GM12878 (cell line): ENCODE results near the gene EMID1. TPM values are rescaled to one million over a fixed set of nuclear protein-coding genes. Genes with fewer than 3 reads are reported as not detected.
A peak's percentile ranks its signal among the peaks of the same experiment; 100 is the strongest.

Experiments
- ATAC-seq: fragments of 200-7000 bp; cut with Tn5 transposase; 3 replicates; pipeline ENCODE4 v1.9.1; 2020; ENCODE audit warnings: mild to moderate bottlenecking, moderate library complexity
- BruUV-seq: library from RNA; stranded (reverse); fragments of 400-500 nt; replicated peaks from 2 replicates; lab custom pipeline; 2021; lab: Mats Ljungman, UMichigan
- CTCF ChIA-PET: fragments of 300-600 bp; sonication (Branson Sonifier 250); formaldehyde crosslinking; extraction: SDS; loops from one replicate; lab custom pipeline; 2021; ENCODE audit warnings: inconsistent platforms; lab: Yijun Ruan, JAX
- POLR2A ChIA-PET: fragments of 350-600 bp; formaldehyde crosslinking; extraction: SDS; loops from one replicate; lab custom pipeline; 2021; ENCODE audit warnings: inconsistent platforms; lab: Charles Lee
- RAD21 ChIA-PET: fragments of 300-600 bp; sonication (Branson Sonifier 250); formaldehyde crosslinking; loops from one replicate; lab custom pipeline; 2023; ENCODE audit warnings: antibody characterized with exemption; ENCODE audit not compliant: unreplicated experiment; lab: Charles Lee
- SMC1A ChIA-PET: fragments of 300-600 bp; sonication (Branson Sonifier 250); formaldehyde crosslinking; loops from one replicate; lab custom pipeline; 2023; ENCODE audit not compliant: unreplicated experiment, uncharacterized antibody; lab: Charles Lee
- DNase-seq: peaks from one replicate; pipeline ENCODE4 v3.0.0-alpha.2; 2011; ENCODE audit warnings: low read depth, low spot score
- FAIRE-seq: peaks from 3 replicates; lab custom pipeline; 2011; peaks lifted over from hg19 to GRCh38; lab: Jason Lieb, UNC
- H2AFZ ChIP-seq: 2 replicates; pipeline ENCODE4 v1.6.0; 2011; ENCODE audit warnings: low read depth, low read length, control low read depth; ENCODE audit not compliant: control insufficient read depth
- H3K27ac ChIP-seq: 2 replicates; pipeline ENCODE4 v1.5.1; 2011; ENCODE audit warnings: control low read depth; ENCODE audit not compliant: control insufficient read depth, insufficient read depth
- H3K27me3 ChIP-seq, 2 experiments: replicated peaks in 1 of 2; 2 replicates each; pipeline versions ENCODE4 v1.6.0 to v1.6.1; 2011; ENCODE audit warnings: low read length in 1 of 2; ENCODE audit not compliant: control insufficient read depth in 2 of 2, insufficient read depth in 2 of 2
- H3K36me3 ChIP-seq, 2 experiments: 2 replicates each; pipeline ENCODE4 v1.5.1; 2011; ENCODE audit warnings: low read length in 1 of 2; ENCODE audit not compliant: control insufficient read depth in 2 of 2, insufficient read depth in 2 of 2
- H3K4me1 ChIP-seq: 2 replicates; pipeline ENCODE4 v1.6.1; 2011; ENCODE audit warnings: mild to moderate bottlenecking, low read length, moderate library complexity, mixed read lengths; ENCODE audit not compliant: control insufficient read depth, insufficient read depth
- H3K4me2 ChIP-seq: 2 replicates; pipeline ENCODE4 v1.6.0; 2011; ENCODE audit warnings: control low read depth; ENCODE audit not compliant: control insufficient read depth, insufficient read depth
- H3K4me3 ChIP-seq: fragments of 200-600 bp; sonication (generic); 2 replicates; pipeline ENCODE4 v1.5.1; 2016
- H3K79me2 ChIP-seq: 2 replicates; pipeline ENCODE4 v1.6.0; 2011; ENCODE audit warnings: low read length; ENCODE audit not compliant: control insufficient read depth, insufficient read depth
- H3K9ac ChIP-seq: 2 replicates; pipeline ENCODE4 v1.8.0; 2011; ENCODE audit warnings: low read length, control low read depth, mixed read lengths; ENCODE audit not compliant: control insufficient read depth, insufficient read depth
- H3K9me3 ChIP-seq: replicated peaks from 3 replicates; pipeline ENCODE4 v1.5.1; 2011; ENCODE audit warnings: mild to moderate bottlenecking, low read length; ENCODE audit not compliant: control insufficient read depth, insufficient read depth
- H4K20me1 ChIP-seq: 2 replicates; pipeline ENCODE4 v1.6.0; 2011; ENCODE audit not compliant: control insufficient read depth, insufficient read depth
- NFYA ChIP-seq: IDR thresholded peaks from 2 replicates; pipeline ENCODE4 v1.6.1; 2011; ENCODE audit warnings: low read depth, mild to moderate bottlenecking, low read length, improper control_type of control experiment, borderline replicate concordance
- TCF12 ChIP-seq: IDR thresholded peaks from 2 replicates; pipeline ENCODE4 v1.6.1; 2011; ENCODE audit warnings: low read depth, mild to moderate bottlenecking, low read length
- YY1 ChIP-seq: IDR thresholded peaks from 2 replicates; pipeline ENCODE4 v1.6.1; 2011; ENCODE audit warnings: low read depth, mild to moderate bottlenecking, low read length
- WGBS: methylation state at CpG from one replicate; pipeline ENCODE4 v1.1.6; 2016; ENCODE audit warnings: low lambda C conversion rate; ENCODE audit not compliant: insufficient replicate concordance, insufficient coverage; ENCODE audit errors: missing lambda C conversion rate; 5-methylcytosine and 5-hydroxymethylcytosine counted together
- in situ Hi-C: fragments of 300-500 bp; cut with MboI; formaldehyde crosslinking; loops from 9 replicates; pipeline ENCODE4 v1.14.3; 2018; ENCODE audit warnings: mixed read lengths
- intact Hi-C: fragments of 100-400 bp; cut with micrococcal nuclease; formaldehyde crosslinking; loops from one replicate; pipeline ENCODE4 v1.14.2; 2022; ENCODE audit not compliant: unreplicated experiment
- polyA plus RNA-seq, 11 experiments: library from polyadenylated mRNA; depleted of rRNA in 4 of 11; unstranded in 6 of 11; stranded (reverse) in 5 of 11; fragments of >200 nt; fragmentation: Nextera tagmentation in 4 of 11; fragmentation: Illumina TruSeq in 1 of 11; extraction: Ambion mirVana in 4 of 11; extraction: Trizol in 1 of 11; gene quantifications; 1 replicate in 1 of 11; 2 replicates in 10 of 11; pipeline versions ENCODE4 v1.2.1 to v1.2.3, GENCODE V29; 2011 to 2016; ENCODE audit warnings: inconsistent platforms in 2 of 11, missing spikeins in 2 of 11, low read depth in 1 of 11
- total RNA-seq, 4 experiments: library from RNA; depleted of rRNA in 3 of 4; stranded (reverse); fragments of >200 nt in 3 of 4; fragmentation: Illumina TruSeq in 1 of 4; extraction: Trizol in 1 of 4; gene quantifications; 2 replicates each; pipeline versions ENCODE4 v1.2.1 to v1.2.3, GENCODE V29; 2013 to 2021

EMID1 gene
- total and polyA plus RNA-seq, 10 of the 15 experiments (the other 5 are each of a cell fraction or from before 2014, with no cell fraction given): 1.2 to 60.3 (median 12.0) TPM

GRCh38 chr22:29215012-29215860, 9.5 kb downstream of the EMID1 start:
- DNase-seq (no peak), FAIRE-seq (no peak), ATAC-seq (no peak)
- Histone ChIP-seq H3K9me3 (no peaks in the 10 kb centered on the region), H3K4me3 (no peak overlapping the region), H3K36me3 (peaks cover 0 to 9% of the 10 kb centered on the region in 2 experiments; a peak in 2 of 4 replicates), H4K20me1 (no peaks in the 10 kb centered on the region), H3K27me3 (no peaks in the 10 kb centered on the region), H3K4me1 (peaks cover 16% of the 10 kb centered on the region), H3K9ac (no peak overlapping the region), H2AFZ (no peak overlapping the region), H3K79me2 (peaks cover 4% of the 10 kb centered on the region), H3K4me2 (no peak overlapping the region), H3K27ac (no peak overlapping the region)
- ChIA-PET SMC1A (interaction anchor here (1.7 to 1.9 kb wide), 2 partner anchors 11 to 30 kb away, joined by 3 to 7 read pairs; no protein-coding TSS in a partner anchor), CTCF (interaction anchor here (1.0 to 1.1 kb wide), 2 partner anchors 11 to 13 kb away, joined by 3 read pairs; no protein-coding TSS in a partner anchor), RAD21 (interaction anchor here (2.3 kb wide), 1 partner anchor 13 kb away, joined by 7 read pairs; no protein-coding TSS in a partner anchor), POLR2A (interaction anchor here (0.7 to 1.5 kb wide), 2 partner anchors 10 to 11 kb away, joined by 3 to 7 read pairs; no protein-coding TSS in a partner anchor)
- WGBS: 51% methylated on average over 14 of the region's 14 CpGs
- in situ Hi-C loops: no loop called here
- intact Hi-C loops: no loop called here
- TF ChIP-seq NFYA (no peak), TCF12 (0 out of 2 replicates have a peak, but pooled peaks have one; percentile 25), YY1 (no peak)
- no TSS peak for BruUV-seq
